NCI-H345 (cell line): ENCODE results near the gene GP2.

ENCODE experiments used
- DNase-seq: peaks from one replicate; lab custom pipeline; 2025; lab: John Stamatoyannopoulos, UW

GP2 gene

DNA sequence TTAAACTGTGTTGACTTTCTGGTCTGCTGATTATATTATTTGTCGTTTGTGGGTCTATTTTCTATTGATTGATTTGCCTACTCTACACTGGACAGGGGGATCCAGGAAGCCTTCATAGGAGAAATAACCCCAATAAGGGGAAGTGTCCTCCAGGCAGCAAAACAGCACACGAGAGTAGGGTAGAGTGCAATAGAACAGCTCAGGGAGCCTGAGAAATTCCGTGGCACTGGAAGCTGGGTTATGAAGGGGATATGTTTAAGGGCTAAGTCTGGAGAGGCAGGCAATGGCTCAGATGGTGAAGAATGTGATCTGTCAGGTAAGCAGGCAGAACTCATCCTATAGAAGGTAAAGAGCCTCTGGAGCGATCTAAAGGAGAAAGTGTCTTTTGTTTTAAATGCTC, 20.9 kb downstream of the GP2 start:
- DNase-seq, result no peak

DNA sequence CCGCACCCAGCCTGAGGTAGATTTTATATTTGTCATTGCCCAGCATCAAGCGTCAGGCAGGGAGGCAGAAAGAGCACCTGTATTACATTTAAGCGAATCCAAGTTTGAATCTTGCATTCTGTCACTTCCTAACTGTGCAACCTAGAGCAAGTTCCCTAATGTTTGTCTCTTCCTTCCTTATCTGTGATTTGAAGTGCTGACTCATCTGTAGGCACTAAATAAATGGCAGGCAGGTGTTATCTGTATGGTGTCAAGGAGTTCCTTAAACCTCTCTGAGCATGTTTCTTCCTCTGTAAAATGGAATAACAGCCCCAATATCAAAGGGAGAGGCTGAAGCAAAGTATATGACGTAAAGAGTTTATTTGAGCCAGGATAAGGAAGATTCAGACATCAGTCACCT, 24.3 kb downstream of the GP2 start:
- no peak for DNase-seq

DNA sequence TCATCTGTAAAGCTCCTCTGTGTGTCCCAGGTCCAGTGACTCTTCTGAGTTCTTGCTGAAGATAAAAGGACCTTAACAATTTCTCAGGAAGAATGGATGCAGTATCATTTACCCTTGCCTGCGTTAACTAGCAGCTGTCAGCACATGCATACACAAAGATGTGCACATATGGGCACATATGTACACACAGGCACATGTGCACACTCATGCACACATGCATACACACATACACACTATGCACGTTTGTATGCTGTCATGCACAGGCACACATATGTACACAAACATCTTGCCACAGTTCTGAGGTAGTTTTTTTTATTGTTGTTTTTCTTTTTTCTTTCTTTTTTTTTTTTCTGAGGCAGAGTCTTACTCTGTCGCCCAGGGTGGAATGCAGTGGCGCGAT, 24.9 kb downstream of the GP2 start:
- no peak for DNase-seq

GRCh38 chr16:20301840-20302239, 25.5 kb downstream of the GP2 start:
- DNase-seq, result no peak

GRCh38 chr16:20300312-20301097, 26.8 kb downstream of the GP2 start:
- DNase-seq, result peak; percentile 67

DNA sequence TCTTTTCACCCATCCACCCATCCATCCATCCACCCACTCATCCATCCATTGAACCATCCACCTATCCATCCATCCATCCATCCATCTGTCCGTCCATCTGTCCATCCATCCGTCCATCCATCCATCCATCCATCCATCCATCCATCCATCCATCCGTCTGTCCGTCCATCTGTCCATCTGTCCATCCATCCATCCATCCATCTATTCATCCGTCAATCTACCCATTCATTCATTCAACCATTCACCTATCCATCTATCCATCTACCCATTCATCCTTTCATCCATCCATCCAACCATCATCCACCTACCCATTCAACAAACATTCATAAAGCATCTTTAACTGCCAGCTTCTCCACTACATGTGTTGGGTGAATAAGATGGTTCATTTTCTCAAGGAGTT, 28.9 kb downstream of the GP2 start:
- no peak for DNase-seq

- DNase-seq, result peak; percentile 42
Measured at GRCh38 chr16:20291208-20292206, 35.8 kb downstream of the GP2 start.

- DNase-seq, result no peak
Measured at GRCh38 chr16:20289571-20289970, 37.7 kb downstream of the GP2 start.

GRCh38 chr16:20285993-20286499, 41.3 kb downstream of the GP2 start:
- DNase-seq, result no peak

GRCh38 chr16:20280259-20280658, 47.1 kb downstream of the GP2 start:
- DNase-seq, result no peak

- no peak for DNase-seq
Measured at GRCh38 chr16:20271893-20272292, 55.4 kb downstream of the GP2 start.

GRCh38 chr16:20268409-20268808, 58.9 kb downstream of the GP2 start:
- DNase-seq, result no peak

- DNase-seq, result no peak
Measured at GRCh38 chr16:20265019-20265418, 62.3 kb downstream of the GP2 start.

- DNase-seq, result no peak
Measured at GRCh38 chr16:20263138-20263855, 64.0 kb downstream of the GP2 start.

GRCh38 chr16:20262248-20262647, 65.1 kb downstream of the GP2 start:
- no peak for DNase-seq

DNA sequence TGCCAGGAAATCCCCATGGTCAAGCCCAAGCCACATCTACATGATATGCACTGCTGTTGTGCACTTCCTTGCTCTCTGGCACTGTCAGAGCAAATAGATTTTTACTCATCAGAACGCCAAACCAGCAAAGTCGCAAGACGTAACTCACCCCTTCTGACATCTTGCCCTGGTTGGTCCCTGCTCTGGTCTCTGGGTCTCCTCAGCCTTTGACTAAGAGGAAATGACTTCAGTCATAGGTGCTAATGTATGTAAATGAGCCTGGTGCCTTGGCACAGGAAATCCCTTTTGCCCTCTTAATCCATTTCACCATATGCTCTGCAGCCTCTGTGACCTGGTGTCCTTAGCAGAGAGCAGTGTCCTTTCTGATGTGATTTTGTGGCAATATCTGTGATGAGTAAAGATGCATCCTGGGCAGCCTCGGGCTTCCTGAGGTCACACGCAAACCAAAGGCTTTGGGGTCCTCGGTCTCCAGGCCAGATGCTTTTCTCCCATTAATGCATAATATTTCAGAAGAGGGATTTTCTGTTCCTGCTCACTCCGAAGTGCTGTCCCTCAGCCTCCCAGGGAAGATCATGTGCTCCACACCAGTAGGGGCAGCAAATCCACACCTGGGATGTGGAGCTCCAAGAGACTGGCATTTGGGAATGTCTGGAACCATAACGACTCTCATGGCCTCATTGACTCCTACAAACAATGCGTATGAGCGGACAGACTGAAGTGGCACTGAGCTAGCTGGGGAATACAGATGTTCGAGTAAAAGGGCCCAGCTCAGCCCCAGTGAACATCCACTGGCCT, 66.9 kb downstream of the GP2 start:
- no peak for DNase-seq
